ENCODE measurements around the gene MYO16.
A peak's percentile ranks its signal among the peaks of the same experiment; 100 is the strongest.

Gene MYO16

DNA sequence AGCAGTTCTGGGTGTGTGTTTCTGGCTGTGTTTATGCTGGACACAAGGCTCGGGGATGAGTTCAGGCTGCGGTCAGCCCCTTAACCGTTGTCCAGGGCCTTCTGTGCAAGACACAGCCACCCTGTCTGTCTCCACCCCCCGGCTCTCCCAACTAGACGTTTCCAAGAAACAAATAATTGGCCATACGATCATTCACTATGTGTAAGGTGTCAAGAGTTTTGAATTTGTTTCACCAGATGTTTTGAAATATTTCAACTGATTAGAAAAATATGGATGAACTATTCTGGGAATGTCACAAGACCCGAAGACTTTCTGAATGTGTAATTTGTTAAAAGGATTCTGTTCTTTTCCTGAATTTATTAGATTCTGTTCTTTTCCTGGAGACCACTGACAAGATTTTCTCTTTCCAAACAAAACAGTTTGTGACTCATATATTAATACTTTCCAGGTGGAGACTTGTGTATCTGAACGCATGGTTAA is 318.2 kb downstream of the MYO16 start:
- no peak for FAIRE-seq

DNA sequence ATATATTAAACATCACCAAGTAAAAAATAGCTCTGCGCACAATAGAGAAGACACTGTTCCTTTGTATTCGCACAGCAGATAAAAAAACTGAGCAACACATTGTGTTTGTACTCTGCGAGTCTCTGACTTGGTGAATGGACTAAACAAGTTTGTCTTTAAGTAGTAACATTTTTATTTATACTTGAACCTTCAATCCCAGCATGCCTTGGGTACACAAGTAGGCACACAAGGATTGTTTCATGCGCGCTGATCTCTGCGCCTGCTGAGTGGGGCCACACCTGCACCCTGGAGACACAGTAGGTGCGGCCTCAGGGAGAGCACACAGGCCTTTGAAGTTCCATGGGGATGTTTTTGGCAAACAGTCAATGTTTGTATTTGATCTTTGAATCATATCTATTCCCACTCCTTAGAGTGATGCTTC is 318.9 kb downstream of the MYO16 start:
- no peak for FAIRE-seq

GRCh38 chr13:108950333-108951010 is 321.1 kb downstream of the MYO16 start:
- FAIRE-seq, result no peak

GRCh38 chr13:108955741-108956140 is 326.3 kb downstream of the MYO16 start:
- no peak for FAIRE-seq

DNA sequence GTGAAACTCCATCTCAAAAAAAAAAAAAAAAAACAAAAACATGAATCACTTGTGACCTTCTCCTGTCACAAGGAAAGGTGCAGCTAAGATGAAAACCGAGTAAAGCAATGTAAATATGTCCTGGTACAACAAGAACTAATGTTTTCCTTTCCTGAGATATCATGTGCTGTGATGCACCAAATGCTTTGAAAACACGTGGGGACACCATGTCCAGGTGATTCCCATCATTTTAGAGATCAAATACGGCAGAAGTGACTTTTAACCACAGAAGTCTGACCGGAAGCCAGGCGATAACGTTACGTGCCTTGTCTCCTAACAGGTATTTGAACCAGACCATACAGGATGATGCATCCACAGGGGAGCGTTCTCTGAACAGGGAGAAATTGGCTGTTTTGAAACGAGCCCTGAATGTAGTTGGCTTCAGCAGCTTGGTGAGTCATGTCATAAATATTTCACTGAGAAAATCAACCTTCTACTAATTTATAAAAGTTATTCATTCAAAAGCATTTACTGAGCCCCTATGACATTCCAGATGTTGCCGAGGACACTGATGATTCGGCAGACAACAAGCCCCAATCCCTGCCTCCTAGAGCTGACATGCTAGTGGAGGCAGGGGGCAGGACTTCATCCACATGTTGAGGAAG is 328.1 kb downstream of the MYO16 start:
- FAIRE-seq, result no peak

GRCh38 chr13:108958013-108958376 is 328.6 kb downstream of the MYO16 start:
- peak; percentile 94 for FAIRE-seq

DNA sequence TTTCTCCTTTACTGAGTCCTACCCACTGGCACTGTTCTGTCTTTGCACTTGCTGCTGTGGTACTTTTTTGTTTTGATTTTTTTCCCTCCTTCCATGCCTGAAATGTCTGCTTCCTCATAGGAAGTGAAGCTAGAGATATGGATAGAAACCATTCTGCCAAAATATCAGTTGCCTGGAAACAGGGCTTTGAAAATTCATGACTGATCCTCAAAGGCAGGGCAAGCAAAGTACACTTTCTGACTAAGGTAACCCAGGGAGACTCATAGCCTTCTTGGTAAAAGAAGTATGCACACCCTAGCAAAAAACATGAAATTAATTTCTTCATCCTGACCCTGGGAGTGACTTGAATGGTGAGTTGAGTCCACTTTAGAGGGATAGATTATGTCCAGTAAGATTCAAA is 329.8 kb downstream of the MYO16 start:
- FAIRE-seq, result no peak

DNA sequence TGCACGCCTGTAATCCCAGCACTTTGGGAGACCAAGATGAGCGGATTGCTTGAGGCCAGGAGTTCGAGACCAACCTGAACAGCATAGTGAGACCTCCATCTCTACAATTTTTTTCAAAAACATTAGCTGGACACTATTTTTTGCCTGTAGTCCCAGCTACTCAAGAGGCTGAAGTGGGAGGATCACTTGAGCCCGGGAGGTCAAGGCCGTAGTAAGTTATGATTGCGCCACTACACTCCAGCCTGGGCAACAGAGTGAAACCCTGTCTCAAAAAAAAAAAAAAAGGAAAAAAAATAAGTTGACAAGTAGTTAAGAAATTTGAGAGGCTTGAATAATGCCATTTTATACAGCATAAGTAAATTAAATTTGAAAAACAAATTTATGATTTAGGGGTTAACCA is 330.6 kb downstream of the MYO16 start:
- FAIRE-seq, result no peak

- FAIRE-seq, result peak; percentile 88
Observed at GRCh38 chr13:108961542-108962125, 332.2 kb downstream of the MYO16 start.

- FAIRE-seq, result no peak
Observed at GRCh38 chr13:108962654-108963053, 333.2 kb downstream of the MYO16 start.

GRCh38 chr13:108963276-108963810 is 333.9 kb downstream of the MYO16 start:
- no peak for FAIRE-seq

DNA sequence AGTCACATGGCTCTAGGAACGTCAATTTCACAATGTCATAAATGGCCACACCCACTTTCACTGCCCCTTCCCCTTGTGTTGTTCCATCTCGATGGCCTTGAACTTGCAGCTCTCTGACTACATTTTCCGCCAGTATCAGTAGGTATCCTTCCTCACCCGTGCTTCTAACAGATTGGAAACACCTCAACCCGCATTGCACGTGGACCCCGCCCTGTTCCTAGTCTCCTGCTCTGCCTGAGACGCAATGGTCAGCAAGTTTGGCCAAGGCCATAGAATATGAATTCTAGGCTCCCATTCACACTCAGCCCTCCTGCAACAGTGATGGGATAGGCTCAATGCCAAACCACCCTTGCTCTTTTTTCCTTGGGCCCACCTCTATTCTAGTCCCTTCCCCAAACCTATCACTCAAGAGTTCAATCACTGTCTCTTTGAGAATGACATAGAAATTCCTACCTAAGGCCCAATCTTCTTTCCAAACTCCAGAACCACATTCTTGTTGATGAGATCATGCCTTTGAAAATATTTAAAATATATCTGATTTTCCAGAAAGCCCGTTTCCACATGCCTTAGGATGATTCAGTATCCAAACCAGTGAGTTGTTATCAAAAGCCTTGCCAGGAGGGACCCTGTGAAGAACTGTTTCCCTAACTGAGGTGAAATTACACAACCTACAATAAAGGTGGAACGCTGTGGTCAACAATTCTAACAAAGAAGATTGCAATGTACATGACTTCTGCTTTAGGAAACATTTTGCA is 334.6 kb downstream of the MYO16 start:
- no peak for FAIRE-seq

DNA sequence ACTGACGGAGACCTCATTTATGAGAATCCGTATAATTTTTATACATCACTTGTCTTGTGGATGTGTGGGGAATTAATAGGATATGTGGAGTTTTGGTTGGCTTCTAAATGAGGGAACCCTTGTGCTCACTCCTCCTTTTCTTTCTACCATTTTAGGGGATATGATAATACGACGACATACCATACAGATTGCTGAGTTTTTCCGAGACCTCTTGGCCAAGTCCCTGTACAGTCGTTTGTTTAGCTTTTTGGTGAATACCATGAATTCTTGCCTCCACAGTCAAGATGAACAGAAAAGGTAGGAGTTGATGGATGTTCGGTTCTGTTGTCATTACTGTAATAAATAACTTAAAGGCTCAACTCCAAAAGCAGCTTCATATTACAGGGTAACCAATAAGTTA is 335.2 kb downstream of the MYO16 start:
- no peak for FAIRE-seq

DNA sequence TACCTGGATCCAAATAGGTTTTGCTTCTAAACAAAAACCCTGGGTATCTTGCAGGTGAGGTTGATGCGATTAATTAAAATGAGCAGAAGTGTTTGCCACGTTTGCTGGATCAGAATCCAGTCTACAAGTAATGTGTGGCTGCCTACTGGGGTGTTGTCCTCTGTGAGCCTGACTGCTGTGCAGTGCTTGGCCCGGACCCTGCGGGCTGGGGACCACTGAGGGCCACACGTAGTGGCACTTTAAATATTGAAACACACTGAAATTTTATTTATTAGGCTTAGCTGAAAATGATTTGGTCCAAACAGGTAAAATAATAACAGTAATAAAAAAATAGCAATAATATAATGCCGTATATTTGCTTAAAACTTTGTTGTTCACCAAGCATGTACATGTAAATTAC is 338.0 kb downstream of the MYO16 start:
- no peak for FAIRE-seq

- FAIRE-seq, result no peak
Observed at GRCh38 chr13:108968566-108968965, 339.2 kb downstream of the MYO16 start.

DNA sequence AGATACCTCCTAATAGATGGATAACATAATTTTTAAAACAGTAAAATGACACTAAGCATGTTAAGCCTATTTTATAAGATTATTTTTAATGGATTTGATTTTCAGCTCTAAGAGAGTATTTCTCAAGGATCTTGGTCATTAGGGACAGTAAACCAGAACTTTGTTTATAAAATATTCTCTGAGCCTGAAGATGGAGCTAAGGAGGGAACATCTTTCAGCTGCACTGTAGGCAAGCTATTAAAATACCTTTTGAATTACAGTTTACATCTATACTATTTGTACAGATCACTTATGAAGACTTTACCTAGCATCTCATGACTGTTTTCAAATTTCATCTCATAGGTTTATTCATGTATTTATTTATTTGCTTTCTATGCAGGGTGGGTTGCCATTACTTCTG is 345.3 kb downstream of the MYO16 start:
- no peak for FAIRE-seq

DNA sequence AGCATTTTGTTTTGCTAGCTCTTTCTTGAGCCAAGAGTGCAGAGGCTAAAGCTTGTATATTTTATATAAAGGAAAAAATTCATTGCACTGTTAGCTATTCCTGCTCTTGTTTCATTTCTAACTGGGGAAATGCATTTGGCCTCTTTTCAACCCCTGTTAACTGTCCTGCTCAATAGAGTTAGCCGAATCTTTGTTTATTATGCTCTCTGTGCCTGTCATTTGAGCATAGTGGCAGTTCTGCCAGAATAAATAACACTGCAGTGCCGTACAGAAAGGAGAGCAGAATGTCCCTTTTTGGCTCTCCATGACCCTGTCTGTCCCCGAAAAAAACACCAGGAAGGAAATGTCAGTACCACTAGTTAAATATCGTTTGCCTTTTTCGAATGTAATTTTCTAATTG is 350.8 kb downstream of the MYO16 start:
- no peak for FAIRE-seq

DNA sequence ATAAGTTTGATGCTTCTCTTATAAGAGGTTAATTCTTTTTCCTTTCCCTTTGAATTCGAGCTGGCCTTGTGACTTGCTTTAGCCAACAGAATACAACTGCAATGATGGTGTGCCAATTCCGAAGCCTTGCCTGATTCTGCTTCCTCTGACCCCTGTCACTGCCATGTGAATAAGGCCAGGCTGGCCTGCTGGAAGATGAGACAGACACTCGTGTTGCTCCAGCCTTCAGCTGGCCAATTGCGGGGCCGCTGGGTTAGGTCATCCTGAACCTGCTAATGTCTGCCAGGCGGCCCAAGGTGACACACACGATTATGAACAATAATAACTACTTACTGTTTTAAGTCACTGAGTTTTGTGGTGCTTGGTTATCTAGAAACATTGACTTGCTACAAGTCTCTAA is 352.0 kb downstream of the MYO16 start:
- no peak for FAIRE-seq

DNA sequence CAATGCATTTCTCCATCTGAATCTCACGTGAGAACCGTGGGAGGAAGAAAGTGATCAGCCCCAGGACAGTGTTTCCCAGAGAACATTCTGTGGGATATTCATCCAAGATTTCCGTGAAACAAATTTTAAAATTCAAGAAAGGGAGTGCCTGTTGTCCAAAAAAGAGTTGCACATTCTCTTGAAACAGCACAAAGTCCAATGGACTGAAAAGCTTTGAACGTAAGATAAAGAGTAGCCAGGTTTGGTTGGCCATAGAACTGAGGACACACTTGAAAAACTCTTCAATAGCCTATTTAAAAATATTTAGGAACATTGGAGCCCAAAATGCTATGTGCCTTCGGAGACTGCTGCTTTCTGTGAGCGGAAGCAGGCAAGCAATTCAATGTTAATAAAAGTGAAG is 353.9 kb downstream of the MYO16 start:
- FAIRE-seq, result no peak

DNA sequence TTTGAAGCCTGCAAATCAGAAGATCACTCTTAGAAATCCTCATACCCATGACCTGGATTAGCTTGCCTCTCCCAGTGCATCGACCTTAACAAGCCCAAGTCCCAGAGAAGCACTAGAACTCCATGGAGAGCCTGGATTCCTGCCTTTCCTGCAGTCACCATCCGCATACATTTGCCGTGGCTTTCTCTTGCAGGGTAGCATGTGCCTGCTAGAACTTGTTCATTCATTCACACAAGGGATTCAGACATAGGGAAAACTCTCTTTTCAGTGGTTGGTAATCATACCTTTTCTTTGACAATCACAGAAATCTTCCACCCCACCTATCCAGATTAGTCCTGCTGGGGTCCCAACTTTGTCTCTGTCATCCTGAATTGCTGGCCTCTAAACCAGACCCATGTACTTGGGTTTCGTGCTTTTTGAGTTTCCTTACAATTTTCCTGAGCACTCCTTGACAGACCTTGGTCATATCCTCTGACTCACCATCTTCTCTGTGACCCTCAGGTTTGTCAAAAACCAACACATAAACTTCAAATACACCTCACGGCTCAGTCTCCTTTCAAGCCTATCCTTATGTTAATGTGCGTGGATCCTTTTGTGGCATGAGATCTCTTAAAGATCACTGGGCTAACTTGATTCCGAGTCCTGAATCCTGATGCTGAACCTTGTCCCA is 355.0 kb downstream of the MYO16 start:
- FAIRE-seq, result no peak

- FAIRE-seq, result no peak
Observed at GRCh38 chr13:108985166-108985565, 355.8 kb downstream of the MYO16 start.

DNA sequence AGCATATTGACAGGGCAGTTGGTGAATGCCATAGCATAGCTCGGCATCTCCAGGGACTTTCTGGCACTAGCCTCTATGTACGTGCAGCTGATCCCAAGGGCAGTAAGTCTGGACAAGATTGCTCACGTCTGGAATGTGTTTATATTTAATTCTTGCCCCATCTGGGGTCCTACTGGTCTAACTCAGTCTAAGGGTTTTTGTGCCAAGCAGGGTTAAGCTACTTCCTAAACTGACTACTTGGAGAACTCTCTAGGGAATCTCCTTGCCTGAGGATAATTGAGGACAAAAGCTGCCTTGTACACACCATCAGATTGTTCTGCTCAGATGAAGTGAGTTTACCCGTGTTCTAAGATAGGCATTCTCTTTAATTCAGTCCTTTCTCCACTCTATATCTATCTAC is 358.1 kb downstream of the MYO16 start:
- no peak for FAIRE-seq

GRCh38 chr13:108987944-108988343 is 358.5 kb downstream of the MYO16 start:
- FAIRE-seq, result no peak

Measured in A204.1 (cell line).